GM23338 (cell line): ENCODE results near the gene IMPG2.

Experiments used
- CREB1 ChIP-seq: fragments of 250-450 bp; sonication (Bioruptor Pico); IDR thresholded peaks from 2 replicates; pipeline ENCODE4 v1.5.0; 2020; ENCODE audit warnings: low read depth, mild to moderate bottlenecking, moderate library complexity
- EZH2 ChIP-seq: fragments of 200-600 bp; sonication (generic); IDR thresholded peaks from one replicate; pipeline ENCODE4 v1.8.0; 2017; ENCODE audit warnings: antibody characterized with exemption, mild to moderate bottlenecking, low read depth; ENCODE audit not compliant: unreplicated experiment
- NANOG ChIP-seq: IDR thresholded peaks from 2 replicates; pipeline ENCODE4 v1.6.1; 2016; ENCODE audit warnings: antibody characterized with exemption, borderline replicate concordance
- POLR2AphosphoS5 ChIP-seq: IDR thresholded peaks from 2 replicates; pipeline ENCODE4 v1.6.1; 2016; ENCODE audit warnings: antibody characterized with exemption, low read depth
- ZNF114 ChIP-seq: fragments of 250-450 bp; sonication (Bioruptor Pico); IDR thresholded peaks from 2 replicates; pipeline ENCODE4 v1.5.0; 2020; ENCODE audit warnings: mild to moderate bottlenecking, moderate library complexity
- TF ChIP-seq, protein P1 (sequence below), 2 experiments: fragments of 200-600 bp in 1 of 2; sonication (generic) in 1 of 2; conservative IDR thresholded peaks; 2 replicates each; pipeline versions ENCODE4 v1.5.1 to v1.6.1; 2016 to 2017; ENCODE audit warnings: antibody characterized with exemption in 2 of 2, low read depth in 2 of 2, mild to moderate bottlenecking in 2 of 2, moderate library complexity in 1 of 2

DNA sequence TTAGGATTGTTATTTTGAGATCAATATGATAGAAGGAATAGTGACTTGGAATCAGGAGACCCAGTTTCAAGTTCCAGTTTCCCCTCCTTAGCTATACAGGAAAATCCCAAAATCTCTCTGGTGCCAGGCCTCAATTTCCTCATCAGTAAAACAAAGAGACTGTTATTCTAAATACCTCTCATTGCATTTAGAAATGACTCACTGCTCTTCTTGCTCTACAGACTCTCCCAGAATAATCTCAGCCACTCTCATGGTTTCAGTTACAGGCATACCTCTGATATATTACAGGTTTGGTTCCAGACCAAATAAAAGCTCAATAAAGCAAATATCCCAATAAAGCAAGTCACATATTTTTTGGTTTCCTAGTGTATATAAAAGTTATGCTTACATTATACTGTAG lies 28.3 kb downstream of the IMPG2 start:
- TF ChIP-seq, protein P1, sequence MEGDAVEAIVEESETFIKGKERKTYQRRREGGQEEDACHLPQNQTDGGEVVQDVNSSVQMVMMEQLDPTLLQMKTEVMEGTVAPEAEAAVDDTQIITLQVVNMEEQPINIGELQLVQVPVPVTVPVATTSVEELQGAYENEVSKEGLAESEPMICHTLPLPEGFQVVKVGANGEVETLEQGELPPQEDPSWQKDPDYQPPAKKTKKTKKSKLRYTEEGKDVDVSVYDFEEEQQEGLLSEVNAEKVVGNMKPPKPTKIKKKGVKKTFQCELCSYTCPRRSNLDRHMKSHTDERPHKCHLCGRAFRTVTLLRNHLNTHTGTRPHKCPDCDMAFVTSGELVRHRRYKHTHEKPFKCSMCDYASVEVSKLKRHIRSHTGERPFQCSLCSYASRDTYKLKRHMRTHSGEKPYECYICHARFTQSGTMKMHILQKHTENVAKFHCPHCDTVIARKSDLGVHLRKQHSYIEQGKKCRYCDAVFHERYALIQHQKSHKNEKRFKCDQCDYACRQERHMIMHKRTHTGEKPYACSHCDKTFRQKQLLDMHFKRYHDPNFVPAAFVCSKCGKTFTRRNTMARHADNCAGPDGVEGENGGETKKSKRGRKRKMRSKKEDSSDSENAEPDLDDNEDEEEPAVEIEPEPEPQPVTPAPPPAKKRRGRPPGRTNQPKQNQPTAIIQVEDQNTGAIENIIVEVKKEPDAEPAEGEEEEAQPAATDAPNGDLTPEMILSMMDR (conservative IDR thresholded peaks at IDR 0.05; ENCODE audit: low read depth in 2 of 2): no peak
- TF ChIP-seq CREB1 (CRISPR knock-in tag): no peak
- no peak for TF ChIP-seq EZH2
- TF ChIP-seq POLR2AphosphoS5: no peak
- no peak for TF ChIP-seq NANOG
- TF ChIP-seq ZNF114 (CRISPR knock-in tag): no peak
